A549 (cell line): ENCODE measurements around the gene AMN1.

Experiments used
- BCL3 ChIP-seq: fragments of >200 bp; sonication (Bioruptor Twin); formaldehyde crosslinking; IDR thresholded peaks from 3 replicates; pipeline ENCODE4 v1.6.1; 2016
- EP300 ChIP-seq, 2 experiments: fragments of >200 bp; sonication (Bioruptor Twin); formaldehyde crosslinking; IDR thresholded peaks; 2 replicates in 1 of 2; 3 replicates in 1 of 2; pipeline ENCODE4 v1.6.1; 2016 to 2017
- GATA3 ChIP-seq: IDR thresholded peaks from 2 replicates; pipeline ENCODE4 v1.6.1; 2012; ENCODE audit warnings: borderline replicate concordance
- HDAC2 ChIP-seq: fragments of 200-600 bp; sonication (generic); IDR thresholded peaks from 2 replicates; pipeline ENCODE4 v1.6.1; 2016
- MAX ChIP-seq: IDR thresholded peaks from 2 replicates; pipeline ENCODE4 v1.6.1; 2012
- POLR2A ChIP-seq: IDR thresholded peaks from 2 replicates; pipeline ENCODE4 v1.6.1; 2012; ENCODE audit warnings: mild to moderate bottlenecking, low read length

- TF ChIP-seq HDAC2, result no peak
- no peak for TF ChIP-seq POLR2A
- TF ChIP-seq GATA3, result no peak
- no peak for TF ChIP-seq BCL3
- no peak for TF ChIP-seq MAX
- no peak for TF ChIP-seq EP300 (IDR thresholded peaks at IDR 0.05)
Observed at GRCh38 chr12:31664038-31664437, 64.8 kb downstream of the AMN1 start.
